ENCODE data around the gene RNGTT.

The RNGTT gene

DNA sequence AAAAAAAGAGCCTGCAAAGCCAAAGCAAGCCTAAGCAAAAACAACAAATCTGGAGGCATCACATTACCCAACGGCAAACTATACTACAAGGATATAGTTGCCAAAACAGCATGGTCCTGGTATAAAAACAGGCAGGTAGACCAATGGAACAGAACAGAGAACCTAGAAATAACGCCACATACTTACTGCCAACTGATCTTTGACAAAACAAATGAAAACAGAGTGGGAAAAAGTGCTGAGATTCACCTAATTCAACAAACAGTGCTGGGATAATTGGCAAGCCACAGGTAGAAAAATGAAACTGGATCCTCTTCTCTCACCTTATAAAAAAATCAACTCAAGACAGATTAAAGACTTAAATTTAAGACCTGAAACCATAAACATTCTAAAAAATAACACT is 291.8 kb downstream of the RNGTT start:
- TF ChIP-seq ZNF830 (tag by site-specific recombination; IDR thresholded peaks at IDR 0.05; ENCODE audit: low read depth) (no peak), SCRT2 (tag by site-specific recombination; IDR thresholded peaks at IDR 0.05) (0 out of 2 replicates have a peak, but pooled peaks have one; percentile 33)
- Histone ChIP-seq H3K4me3 (ENCODE audit: low read depth, low read length) (no peak overlapping the region), H3K4me1 (ENCODE audit: control insufficient read depth, insufficient read depth, low read length) (no peaks in the 10 kb centered on the region), H3K27ac (ENCODE audit: extremely low read depth, low read depth, low read length) (no peak overlapping the region), H3K36me3 (ENCODE audit: control insufficient read depth in 2 of 2, insufficient read depth in 1 of 2, low read length in 2 of 2) (no peaks in the 10 kb centered on the region), H3K9me3 (ENCODE audit: control insufficient read depth, insufficient read depth, low read depth, low read length) (no peaks in the 10 kb centered on the region)
- ChIA-PET CTCF (no interaction called here), POLR2A (no interaction called here)

DNA sequence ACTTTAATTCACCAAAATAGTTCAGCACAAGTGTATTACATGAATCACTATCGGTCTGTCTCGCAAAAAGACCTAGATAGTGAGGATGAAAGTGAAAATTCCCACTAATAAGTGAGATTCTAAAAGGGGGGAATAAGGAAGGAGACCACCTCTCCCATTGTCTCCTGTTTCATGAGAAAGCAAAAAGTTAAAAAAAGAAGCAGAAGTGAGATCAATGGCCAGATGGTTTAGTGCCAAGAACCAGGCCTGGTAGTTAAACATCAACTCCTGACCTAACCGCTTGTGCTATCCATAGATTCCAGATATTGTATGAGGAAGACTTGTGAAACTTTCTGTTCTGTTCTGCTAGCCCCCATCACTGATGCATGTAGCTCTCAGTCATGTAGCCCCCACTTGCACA is 293.0 kb downstream of the RNGTT start:
- Histone ChIP-seq H3K36me3 (ENCODE audit: control insufficient read depth in 2 of 2, insufficient read depth in 1 of 2, low read length in 2 of 2) (no peaks in the 10 kb centered on the region), H3K4me3 (ENCODE audit: low read depth, low read length) (no peak overlapping the region)
- CTCF ChIA-PET, result interaction anchor here (1.0 kb wide), 1 partner anchor 110 kb away, joined by 3 read pairs; no protein-coding TSS in a partner anchor

DNA sequence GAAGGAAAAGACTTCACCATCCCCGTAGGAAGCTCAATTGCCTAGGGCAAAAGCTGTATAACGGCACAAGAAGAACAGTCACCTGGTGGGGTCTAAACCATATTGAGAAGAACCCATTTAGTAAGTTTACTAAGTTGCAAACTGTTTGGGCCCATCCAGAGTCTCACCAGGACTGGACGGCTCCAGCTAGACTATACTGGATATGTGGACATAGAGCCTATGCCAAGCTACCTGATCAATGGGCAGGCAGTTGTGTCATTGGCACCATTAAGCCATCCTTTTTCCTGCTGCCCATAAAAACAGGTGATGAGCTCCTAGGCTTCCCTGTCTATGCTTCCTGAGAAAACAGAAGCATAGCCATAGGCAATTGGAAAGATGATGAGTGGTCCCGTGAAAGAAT is 293.9 kb downstream of the RNGTT start:
- POLR2A ChIA-PET, result no interaction called here
- no peak overlapping the region for H3K4me3 ChIP-seq (ENCODE audit: low read depth, low read length)
- no peak overlapping the region for H3K27ac ChIP-seq (ENCODE audit: extremely low read depth, low read depth, low read length)
- TF ChIP-seq, protein P1, sequence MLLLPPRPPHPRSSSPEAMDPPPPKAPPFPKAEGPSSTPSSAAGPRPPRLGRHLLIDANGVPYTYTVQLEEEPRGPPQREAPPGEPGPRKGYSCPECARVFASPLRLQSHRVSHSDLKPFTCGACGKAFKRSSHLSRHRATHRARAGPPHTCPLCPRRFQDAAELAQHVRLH (tag by site-specific recombination; IDR thresholded peaks at IDR 0.05), result no peak
- H3K36me3 ChIP-seq (ENCODE audit: control insufficient read depth in 2 of 2, insufficient read depth in 1 of 2, low read length in 2 of 2), result no peaks in the 10 kb centered on the region
- H3K9me3 ChIP-seq (ENCODE audit: control insufficient read depth, insufficient read depth, low read depth, low read length), result no peaks in the 10 kb centered on the region
- H3K4me1 ChIP-seq (ENCODE audit: control insufficient read depth, insufficient read depth, low read length), result no peaks in the 10 kb centered on the region
- CTCF ChIA-PET, result no interaction called here

More for the DNA sequence above, 293.0 kb downstream of the RNGTT start:
- Histone ChIP-seq H3K9me3 (ENCODE audit: control insufficient read depth, insufficient read depth, low read depth, low read length) (no peaks in the 10 kb centered on the region), H3K27ac (ENCODE audit: extremely low read depth, low read depth, low read length) (no peak overlapping the region), H3K4me1 (ENCODE audit: control insufficient read depth, insufficient read depth, low read length) (no peaks in the 10 kb centered on the region)
- POLR2A ChIA-PET, result no interaction called here
- TF ChIP-seq, protein P2, sequence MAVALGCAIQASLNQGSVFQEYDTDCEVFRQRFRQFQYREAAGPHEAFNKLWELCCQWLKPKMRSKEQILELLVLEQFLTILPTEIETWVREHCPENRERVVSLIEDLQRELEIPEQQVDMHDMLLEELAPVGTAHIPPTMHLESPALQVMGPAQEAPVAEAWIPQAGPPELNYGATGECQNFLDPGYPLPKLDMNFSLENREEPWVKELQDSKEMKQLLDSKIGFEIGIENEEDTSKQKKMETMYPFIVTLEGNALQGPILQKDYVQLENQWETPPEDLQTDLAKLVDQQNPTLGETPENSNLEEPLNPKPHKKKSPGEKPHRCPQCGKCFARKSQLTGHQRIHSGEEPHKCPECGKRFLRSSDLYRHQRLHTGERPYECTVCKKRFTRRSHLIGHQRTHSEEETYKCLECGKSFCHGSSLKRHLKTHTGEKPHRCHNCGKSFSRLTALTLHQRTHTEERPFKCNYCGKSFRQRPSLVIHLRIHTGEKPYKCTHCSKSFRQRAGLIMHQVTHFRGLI (tag by site-specific recombination; IDR thresholded peaks at IDR 0.05), result no peak
- TF ChIP-seq SCRT2 (tag by site-specific recombination; IDR thresholded peaks at IDR 0.05), result no peak
- TF ChIP-seq ZNF701 (tag by site-specific recombination; IDR thresholded peaks at IDR 0.05), result no peak
- TF ChIP-seq, protein P3, sequence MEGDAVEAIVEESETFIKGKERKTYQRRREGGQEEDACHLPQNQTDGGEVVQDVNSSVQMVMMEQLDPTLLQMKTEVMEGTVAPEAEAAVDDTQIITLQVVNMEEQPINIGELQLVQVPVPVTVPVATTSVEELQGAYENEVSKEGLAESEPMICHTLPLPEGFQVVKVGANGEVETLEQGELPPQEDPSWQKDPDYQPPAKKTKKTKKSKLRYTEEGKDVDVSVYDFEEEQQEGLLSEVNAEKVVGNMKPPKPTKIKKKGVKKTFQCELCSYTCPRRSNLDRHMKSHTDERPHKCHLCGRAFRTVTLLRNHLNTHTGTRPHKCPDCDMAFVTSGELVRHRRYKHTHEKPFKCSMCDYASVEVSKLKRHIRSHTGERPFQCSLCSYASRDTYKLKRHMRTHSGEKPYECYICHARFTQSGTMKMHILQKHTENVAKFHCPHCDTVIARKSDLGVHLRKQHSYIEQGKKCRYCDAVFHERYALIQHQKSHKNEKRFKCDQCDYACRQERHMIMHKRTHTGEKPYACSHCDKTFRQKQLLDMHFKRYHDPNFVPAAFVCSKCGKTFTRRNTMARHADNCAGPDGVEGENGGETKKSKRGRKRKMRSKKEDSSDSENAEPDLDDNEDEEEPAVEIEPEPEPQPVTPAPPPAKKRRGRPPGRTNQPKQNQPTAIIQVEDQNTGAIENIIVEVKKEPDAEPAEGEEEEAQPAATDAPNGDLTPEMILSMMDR (tag by site-specific recombination; IDR thresholded peaks at IDR 0.05), result no peak
- TF ChIP-seq KLF1 (tag by site-specific recombination; IDR thresholded peaks at IDR 0.05), result no peak
- TF ChIP-seq, protein P4, sequence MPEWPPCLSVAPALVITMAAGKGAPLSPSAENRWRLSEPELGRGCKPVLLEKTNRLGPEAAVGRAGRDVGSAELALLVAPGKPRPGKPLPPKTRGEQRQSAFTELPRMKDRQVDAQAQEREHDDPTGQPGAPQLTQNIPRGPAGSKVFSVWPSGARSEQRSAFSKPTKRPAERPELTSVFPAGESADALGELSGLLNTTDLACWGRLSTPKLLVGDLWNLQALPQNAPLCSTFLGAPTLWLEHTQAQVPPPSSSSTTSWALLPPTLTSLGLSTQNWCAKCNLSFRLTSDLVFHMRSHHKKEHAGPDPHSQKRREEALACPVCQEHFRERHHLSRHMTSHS (tag by site-specific recombination; IDR thresholded peaks at IDR 0.05), result no peak
- no peak for TF ChIP-seq ZNF214 (tag by site-specific recombination; IDR thresholded peaks at IDR 0.05; ENCODE audit: borderline replicate concordance)
- no peak for TF ChIP-seq ZNF366 (tag by site-specific recombination; conservative IDR thresholded peaks at IDR 0.05)
- no peak for TF ChIP-seq ZNF529 (tag by site-specific recombination; IDR thresholded peaks at IDR 0.05; ENCODE audit: insufficient replicate concordance)
- no peak for TF ChIP-seq KLF8 (tag by site-specific recombination; IDR thresholded peaks at IDR 0.05)
- no peak for TF ChIP-seq ZFP69B (tag by site-specific recombination; IDR thresholded peaks at IDR 0.05)
- no peak for TF ChIP-seq ZNF791 (tag by site-specific recombination; IDR thresholded peaks at IDR 0.05)

DNA sequence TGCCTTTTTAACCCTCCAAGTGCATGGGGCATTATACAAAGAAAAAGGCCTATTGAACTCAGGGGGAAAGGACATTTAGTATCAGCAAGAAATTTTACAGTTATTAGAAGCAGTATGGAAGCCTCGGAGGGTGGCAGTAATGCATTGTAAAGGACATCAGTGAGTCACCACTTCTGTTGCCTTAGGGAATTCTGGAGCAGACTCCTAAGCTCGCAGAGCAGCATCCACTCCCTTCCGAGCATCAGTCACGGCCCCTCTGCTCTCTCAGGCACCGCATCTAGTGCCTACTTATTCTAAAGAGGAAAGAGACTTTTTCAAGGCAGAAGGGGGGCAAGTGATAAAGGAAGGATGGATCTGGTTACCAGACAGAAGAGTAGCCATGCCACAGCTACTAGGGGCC is 296.5 kb downstream of the RNGTT start:
- H3K9me3 ChIP-seq (ENCODE audit: control insufficient read depth, insufficient read depth, low read depth, low read length), result no peaks in the 10 kb centered on the region
- TF ChIP-seq ZNF221 (tag by site-specific recombination; IDR thresholded peaks at IDR 0.05; ENCODE audit: borderline replicate concordance), result no peak
- no peak for TF ChIP-seq ZNF768 (tag by site-specific recombination; IDR thresholded peaks at IDR 0.05)
- no peak for TF ChIP-seq ZNF138 (tag by site-specific recombination; IDR thresholded peaks at IDR 0.05; ENCODE audit: borderline replicate concordance)
- TF ChIP-seq, protein P5, sequence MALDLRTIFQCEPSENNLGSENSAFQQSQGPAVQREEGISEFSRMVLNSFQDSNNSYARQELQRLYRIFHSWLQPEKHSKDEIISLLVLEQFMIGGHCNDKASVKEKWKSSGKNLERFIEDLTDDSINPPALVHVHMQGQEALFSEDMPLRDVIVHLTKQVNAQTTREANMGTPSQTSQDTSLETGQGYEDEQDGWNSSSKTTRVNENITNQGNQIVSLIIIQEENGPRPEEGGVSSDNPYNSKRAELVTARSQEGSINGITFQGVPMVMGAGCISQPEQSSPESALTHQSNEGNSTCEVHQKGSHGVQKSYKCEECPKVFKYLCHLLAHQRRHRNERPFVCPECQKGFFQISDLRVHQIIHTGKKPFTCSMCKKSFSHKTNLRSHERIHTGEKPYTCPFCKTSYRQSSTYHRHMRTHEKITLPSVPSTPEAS (tag by site-specific recombination; IDR thresholded peaks at IDR 0.05), result no peak
- no peak for TF ChIP-seq ZBTB8A (tag by site-specific recombination; IDR thresholded peaks at IDR 0.05)
- CTCF ChIA-PET, result no interaction called here

More for the DNA sequence above, 296.5 kb downstream of the RNGTT start:
- no peaks in the 10 kb centered on the region for H3K36me3 ChIP-seq (ENCODE audit: control insufficient read depth in 2 of 2, insufficient read depth in 1 of 2, low read length in 2 of 2)
- POLR2A ChIA-PET, result no interaction called here
- no peak overlapping the region for H3K27ac ChIP-seq (ENCODE audit: extremely low read depth, low read depth, low read length)
- no peaks in the 10 kb centered on the region for H3K4me1 ChIP-seq (ENCODE audit: control insufficient read depth, insufficient read depth, low read length)
- H3K4me3 ChIP-seq (ENCODE audit: low read depth, low read length), result no peak overlapping the region

Measured in HEK293 (cell line).